Tibial nerve (tissue), 4 donors: ENCODE data around the gene GDPD1. TPM values are rescaled to one million over a fixed set of nuclear protein-coding genes. Genes with fewer than 3 reads are reported as not detected.
A peak's percentile ranks its signal among the peaks of the same experiment; 100 is the strongest.

Experiments
- DNase-seq, 2 donors: peaks; one replicate each; pipeline ENCODE4 v3.0.0-alpha.2; 2019; ENCODE audit warnings: low spot score in 2 of 2
- H3K27ac ChIP-seq, 4 donors: fragments of 200-600 bp; sonication (generic) in 3 of 4; one replicate each; pipeline ENCODE4 v1.5.1; 2017 to 2019; ENCODE audit warnings: mild to moderate bottlenecking in 1 of 4
- H3K27me3 ChIP-seq, 2 donors: fragments of 200-600 bp; sonication (generic) in 1 of 2; one replicate each; pipeline versions ENCODE4 v1.5.1 to v1.6.0; 2017 to 2019
- H3K36me3 ChIP-seq, 3 donors: fragments of 200-600 bp; sonication (generic); one replicate each; pipeline ENCODE4 v1.5.1; 2018 to 2019
- H3K4me1 ChIP-seq, 4 donors: fragments of 200-600 bp; sonication (generic) in 3 of 4; one replicate each; pipeline ENCODE4 v1.5.1; 2017 to 2019
- H3K4me3 ChIP-seq, 4 donors: fragments of 200-600 bp; sonication (generic) in 3 of 4; one replicate each; pipeline ENCODE4 v1.5.1; 2017 to 2019; ENCODE audit warnings: mild to moderate bottlenecking in 1 of 4, moderate library complexity in 1 of 4
- H3K9me3 ChIP-seq, 4 donors: fragments of 200-600 bp; sonication (generic) in 3 of 4; one replicate each; pipeline ENCODE4 v1.5.1; 2017 to 2019
- CTCF ChIP-seq, 5 experiments: fragments of 200-600 bp in 3 of 5; fragments of 450-650 bp in 2 of 5; sonication (generic) in 3 of 5; IDR thresholded peaks; one replicate each; pipeline ENCODE4 v1.5.1; 2016 to 2019; ENCODE audit warnings: antibody characterized with exemption in 5 of 5, mild to moderate bottlenecking in 3 of 5, moderate library complexity in 2 of 5
- EP300 ChIP-seq, 2 donors: sonication (generic); formaldehyde crosslinking; IDR thresholded peaks; one replicate each; pipeline ENCODE4 v1.6.1; 2017; ENCODE audit warnings: antibody characterized with exemption in 2 of 2, mild to moderate bottlenecking in 1 of 2
- POLR2A ChIP-seq, 2 donors: fragments of 450-650 bp; IDR thresholded peaks; one replicate each; pipeline ENCODE4 v1.6.1; 2017; ENCODE audit warnings: antibody characterized with exemption in 2 of 2, mild to moderate bottlenecking in 2 of 2, moderate library complexity in 2 of 2
- WGBS, 2 donors: methylation state at CpG; one replicate each; pipeline ENCODE4 v1.1.5; 2018; 5-methylcytosine and 5-hydroxymethylcytosine counted together
- total RNA-seq, 4 donors: library from RNA; depleted of rRNA; stranded (reverse); fragments of >200 nt; gene quantifications; one replicate each; pipeline ENCODE4 v1.1.0, GENCODE V29; 2016

GDPD1 gene
- total RNA-seq, 4 donors from 2014 or later = 1.5 to 10.7 (median 3.4) TPM

GRCh38 chr17:59190806-59191205, 29.5 kb upstream of the GDPD1 start:
- Histone ChIP-seq H3K27ac (no peak overlapping the region), H3K36me3 (peaks cover 0 to 9% (median 0%) of the 10 kb centered on the region in 3 donors), H3K4me3 (no peak overlapping the region), H3K4me1 (no peaks in the 10 kb centered on the region), H3K27me3 (no peaks in the 10 kb centered on the region), H3K9me3 (no peaks in the 10 kb centered on the region)
- 96 to 100% methylated on average over 2 of the region's 2 CpGs for WGBS, 2 donors
- DNase-seq = no peak
- TF ChIP-seq POLR2A (IDR thresholded peaks at IDR 0.05) (no peak), EP300 (IDR thresholded peaks at IDR 0.05) (no peak), CTCF (IDR thresholded peaks at IDR 0.05) (no peak)

- no peak for DNase-seq
- Histone ChIP-seq H3K27ac (no peak overlapping the region), H3K36me3 (peaks cover 0 to 9% (median 0%) of the 10 kb centered on the region in 3 donors), H3K27me3 (no peaks in the 10 kb centered on the region), H3K4me1 (no peaks in the 10 kb centered on the region), H3K9me3 (no peaks in the 10 kb centered on the region), H3K4me3 (no peak overlapping the region)
- 89 to 91% methylated on average over 3 of the region's 3 CpGs for WGBS, 2 donors
- no peak for TF ChIP-seq POLR2A (IDR thresholded peaks at IDR 0.05)
These were observed 26.9 kb upstream of the GDPD1 start for GRCh38 chr17:59193336-59193862.

- no peaks in the 10 kb centered on the region for H3K4me1 ChIP-seq
- no peak for TF ChIP-seq POLR2A (IDR thresholded peaks at IDR 0.05)
- no peak for TF ChIP-seq CTCF (IDR thresholded peaks at IDR 0.05)
- TF ChIP-seq EP300 (IDR thresholded peaks at IDR 0.05) = no peak
- H3K4me3 ChIP-seq = no peak overlapping the region
- WGBS, 2 donors = 91 to 92% methylated on average over 4 of the region's 4 CpGs
- no peaks in the 10 kb centered on the region for H3K36me3 ChIP-seq
- DNase-seq = no peak
- no peaks in the 10 kb centered on the region for H3K9me3 ChIP-seq
- no peak overlapping the region for H3K27ac ChIP-seq
- H3K27me3 ChIP-seq = no peaks in the 10 kb centered on the region
These were observed 20.9 kb upstream of the GDPD1 start for GRCh38 chr17:59199398-59199797.

GRCh38 chr17:59202320-59202719, 18.0 kb upstream of the GDPD1 start:
- H3K27me3 ChIP-seq = no peaks in the 10 kb centered on the region
- DNase-seq = no peak
- WGBS, 2 donors = 83 to 94% methylated on average over 1 of the region's 1 CpG

GRCh38 chr17:59219370-59219769, 941 bp upstream of the GDPD1 start:
- DNase-seq = no peak
- Histone ChIP-seq H3K27ac (no peak overlapping the region), H3K27me3 (no peaks in the 10 kb centered on the region), H3K4me3 (no peak overlapping the region), H3K36me3 (peaks cover 0 to 16% (median 0%) of the 10 kb centered on the region in 3 donors), H3K4me1 (peaks cover 0 to 16% (median 3%) of the 10 kb centered on the region in 4 donors), H3K9me3 (no peaks in the 10 kb centered on the region)
- TF ChIP-seq EP300 (IDR thresholded peaks at IDR 0.05) = no peak
- no peak for TF ChIP-seq CTCF (IDR thresholded peaks at IDR 0.05)
- no peak for TF ChIP-seq POLR2A (IDR thresholded peaks at IDR 0.05)
- WGBS, 2 donors = 97 to 98% methylated on average over 16 of the region's 16 CpGs

More at GRCh38 chr17:59202320-59202719, 18.0 kb upstream of the GDPD1 start:
- H3K9me3 ChIP-seq = no peaks in the 10 kb centered on the region
- no peak overlapping the region for H3K27ac ChIP-seq
- TF ChIP-seq POLR2A (IDR thresholded peaks at IDR 0.05) (no peak), EP300 (IDR thresholded peaks at IDR 0.05) (no peak), CTCF (IDR thresholded peaks at IDR 0.05) (no peak)
- no peak overlapping the region for H3K4me3 ChIP-seq
- H3K36me3 ChIP-seq = no peaks in the 10 kb centered on the region
- H3K4me1 ChIP-seq = no peaks in the 10 kb centered on the region

GRCh38 chr17:59219992-59220327, 351 bp upstream of the GDPD1 start:
- TF ChIP-seq EP300 (IDR thresholded peaks at IDR 0.05) (no peak), CTCF (IDR thresholded peaks at IDR 0.05) (no peak)
- peak overlapping the region in 2 of 4 donors; percentile 79 to 80 for H3K27ac ChIP-seq
- no peak for DNase-seq

More at GRCh38 chr17:59219992-59220327, 351 bp upstream of the GDPD1 start:
- H3K4me1 ChIP-seq = peaks cover 0 to 15% (median 3%) of the 10 kb centered on the region in 4 donors
- H3K27me3 ChIP-seq = no peaks in the 10 kb centered on the region
- H3K36me3 ChIP-seq = peaks cover 0 to 10% (median 0%) of the 10 kb centered on the region in 3 donors
- H3K9me3 ChIP-seq = no peaks in the 10 kb centered on the region
- H3K4me3 ChIP-seq = peak overlapping the region; percentile 66 to 97 (median 74)
- 32% methylated on average over 6 to 7 of the region's 7 CpGs for WGBS, 2 donors
